Right ventricle myocardium inferior (tissue), 1 donor: Measurements from ENCODE around the gene UNC13A. TPM values are rescaled to one million over a fixed set of nuclear protein-coding genes. Genes with fewer than 3 reads are reported as not detected.

Experiments
- ATAC-seq: fragments of 200-7000 bp; cut with Tn5 transposase; one replicate; pipeline ENCODE4 v1.9.1; 2020; ENCODE audit warnings: mild to moderate bottlenecking, moderate library complexity
- DNase-seq: peaks from one replicate; pipeline ENCODE4 v3.0.0; 2021; ENCODE audit errors: missing footprints
- intact Hi-C: fragments of 100-400 bp; cut with DNase I; formaldehyde crosslinking; loops from one replicate; pipeline ENCODE4 v1.11.0; 2022
- total RNA-seq: library from RNA; stranded (reverse); fragmentation: NEBNext Ultra II Directional; extraction: Animal tissue kit (Norgen Biotek cat#: 25700); gene quantifications from one replicate; pipeline ENCODE4 v1.2.1, GENCODE V29; 2021
- donor health status: DM: no; HTN: yes; CAD: no; lungs with severe emphysema.

The UNC13A gene
- total RNA-seq, 1 donor from 2014 or later: 0.03 TPM

DNA sequence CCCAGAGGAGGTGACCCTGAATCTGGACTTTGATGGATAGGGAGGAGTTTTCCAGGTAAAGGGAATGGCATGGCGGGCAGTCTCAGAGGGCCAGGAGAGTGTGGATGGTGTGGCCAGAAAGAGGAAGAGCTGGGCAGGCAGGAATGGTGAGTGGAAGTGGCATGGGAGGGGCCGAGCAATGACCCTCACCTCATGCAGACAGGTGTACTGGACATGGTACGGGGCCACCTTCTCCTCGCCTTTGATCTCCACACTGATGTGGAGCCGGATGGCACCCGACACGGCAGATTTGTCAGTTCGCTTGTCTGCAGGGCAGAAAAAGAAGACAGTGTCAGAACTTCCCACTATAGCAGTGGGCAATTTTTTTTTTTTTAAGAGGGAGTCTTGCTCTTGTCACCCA is 45.5 kb downstream of the UNC13A start:
- intact Hi-C loops: no loop called here
- DNase-seq (no peak), ATAC-seq (no peak)

DNA sequence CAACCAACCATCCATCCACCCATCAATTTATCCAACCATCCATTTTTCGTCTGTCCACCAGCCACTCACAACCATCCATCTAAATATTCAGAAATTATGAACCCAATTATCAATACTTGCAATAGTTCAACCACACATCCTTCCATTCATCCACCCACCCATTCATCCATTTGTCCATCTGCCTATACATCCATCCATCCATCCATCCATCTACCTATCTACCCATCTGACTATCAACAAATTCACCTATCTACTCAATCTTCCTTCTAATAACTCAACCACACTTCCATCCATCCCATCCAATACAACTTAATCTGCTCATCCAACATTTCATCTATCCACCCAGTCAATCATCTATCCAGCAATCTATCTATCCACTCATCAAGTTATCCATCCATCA is 46.3 kb downstream of the UNC13A start:
- ATAC-seq: no peak
- intact Hi-C loops: no loop called here
- DNase-seq: no peak

DNA sequence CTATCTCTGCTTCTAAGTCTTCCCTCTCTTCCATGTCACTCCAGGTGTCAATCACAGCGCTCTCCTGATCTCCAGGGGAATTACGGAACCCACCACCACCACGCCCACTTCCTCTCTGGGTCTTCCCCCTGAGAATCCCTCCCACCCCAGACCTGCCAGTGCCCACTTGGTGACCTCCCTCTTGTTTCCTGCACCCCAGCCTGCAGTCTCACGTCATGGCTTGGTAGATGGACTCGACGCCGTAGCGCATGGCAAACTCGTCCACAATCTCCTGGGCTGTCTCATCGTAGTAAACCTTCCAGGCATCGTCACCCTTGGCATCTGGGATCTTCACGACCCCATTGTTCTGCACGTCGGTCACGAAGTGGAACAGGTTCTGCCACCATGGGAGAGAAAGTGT is 47.0 kb downstream of the UNC13A start:
- ATAC-seq (no peak), DNase-seq (no peak)

DNA sequence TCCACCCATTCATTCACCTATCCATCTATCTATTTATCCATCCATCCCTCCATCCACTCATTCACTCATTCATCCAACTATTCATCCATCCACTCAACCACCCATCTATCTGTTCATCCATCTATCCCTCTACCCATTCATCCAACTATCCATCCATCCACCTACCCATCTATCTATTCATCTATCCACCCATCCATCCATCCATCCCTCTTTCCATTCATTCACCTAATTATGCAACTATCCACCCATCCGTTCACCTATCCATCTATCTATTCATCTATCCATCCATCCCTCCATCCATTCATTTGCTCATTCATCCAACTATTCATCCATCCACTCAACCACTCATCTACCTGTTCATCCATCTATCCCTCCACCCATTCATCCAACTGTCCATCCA is 54.5 kb downstream of the UNC13A start:
- ATAC-seq: no peak
- intact Hi-C loops: no loop called here
- no peak for DNase-seq

More for the DNA sequence above, 47.0 kb downstream of the UNC13A start:
- intact Hi-C loops: no loop called here

DNA sequence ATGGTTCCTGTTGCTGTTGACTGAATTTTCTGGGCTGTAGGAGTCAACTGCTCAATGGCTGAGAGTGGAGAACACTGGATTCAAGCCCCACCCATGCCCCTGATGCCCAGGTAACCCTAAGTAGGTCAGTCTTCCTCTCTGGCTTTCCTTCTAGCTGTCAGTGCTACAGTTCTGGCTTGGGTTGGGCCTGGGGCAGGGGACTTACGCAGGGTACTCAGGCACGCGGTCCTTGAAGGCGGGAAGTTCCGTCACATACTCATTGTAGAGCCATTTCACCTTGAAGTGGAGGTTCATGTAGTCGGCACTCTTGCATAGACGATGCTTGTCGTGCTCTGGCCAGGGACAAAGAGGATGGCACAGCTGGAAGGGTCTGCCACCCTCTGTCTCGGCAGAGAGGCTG is 55.6 kb downstream of the UNC13A start:
- no peak for DNase-seq
- intact Hi-C loops: no loop called here
- ATAC-seq: no peak

DNA sequence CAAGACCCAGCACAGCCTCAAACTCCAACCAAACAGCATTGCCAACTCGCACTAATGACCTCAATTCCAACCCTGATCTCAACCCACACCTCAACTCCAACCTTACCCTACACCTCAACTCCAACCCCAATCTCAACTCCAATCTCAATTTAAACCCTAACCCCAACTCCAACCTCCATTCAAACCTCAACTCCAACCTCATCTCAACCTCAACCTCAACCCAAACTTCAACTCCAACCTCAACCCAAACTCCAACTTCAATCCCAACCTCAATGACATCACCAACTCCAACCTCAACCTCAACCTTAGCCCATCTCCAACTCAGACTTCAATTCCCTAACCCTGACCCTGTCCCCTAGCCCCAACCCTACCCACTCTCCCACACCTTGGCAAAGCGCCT is 58.4 kb downstream of the UNC13A start:
- ATAC-seq (no peak), DNase-seq (no peak)
- intact Hi-C loops: no loop called here

DNA sequence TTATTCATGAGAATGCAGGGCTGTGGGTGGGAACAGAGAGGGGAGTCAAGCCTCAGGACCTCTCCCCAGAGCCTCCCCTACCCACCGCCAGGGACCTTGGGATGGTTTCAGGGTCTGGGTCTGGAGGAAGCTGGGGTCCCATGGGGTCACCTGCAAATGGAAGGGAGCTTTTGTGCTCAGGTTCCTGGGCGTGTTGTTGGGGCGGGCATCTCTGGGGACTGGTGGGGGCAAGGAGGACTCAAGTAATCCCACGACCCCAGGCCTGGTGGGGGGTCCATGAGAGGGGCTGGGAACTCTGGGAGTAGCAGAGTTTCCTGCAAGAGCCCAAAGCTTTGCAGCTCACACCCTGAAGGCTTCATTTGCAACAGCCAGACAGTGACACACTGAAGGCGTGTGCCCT is 60.2 kb downstream of the UNC13A start:
- no peak for DNase-seq
- no peak for ATAC-seq
- intact Hi-C loops: no loop called here

DNA sequence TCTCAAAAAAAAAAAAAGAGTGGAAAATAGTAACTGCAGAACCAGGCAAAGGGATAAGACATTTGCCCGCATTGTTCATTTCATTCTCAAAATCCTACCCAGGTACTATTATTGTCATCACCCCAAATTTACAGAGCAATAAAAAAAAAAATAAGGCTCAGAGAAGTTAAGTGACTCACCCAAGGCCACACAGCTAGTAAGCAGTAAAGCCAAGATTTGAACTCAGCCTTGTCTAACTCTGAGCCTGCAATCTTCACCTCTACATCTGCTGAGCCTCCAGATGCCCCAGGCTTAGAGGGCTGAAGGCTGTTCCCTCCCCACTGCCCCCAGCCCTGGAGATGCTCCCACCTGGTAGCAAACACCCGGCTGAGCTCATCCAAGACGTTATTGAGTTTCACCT is 61.0 kb downstream of the UNC13A start:
- no peak for ATAC-seq
- intact Hi-C loops: no loop called here
- DNase-seq: no peak

DNA sequence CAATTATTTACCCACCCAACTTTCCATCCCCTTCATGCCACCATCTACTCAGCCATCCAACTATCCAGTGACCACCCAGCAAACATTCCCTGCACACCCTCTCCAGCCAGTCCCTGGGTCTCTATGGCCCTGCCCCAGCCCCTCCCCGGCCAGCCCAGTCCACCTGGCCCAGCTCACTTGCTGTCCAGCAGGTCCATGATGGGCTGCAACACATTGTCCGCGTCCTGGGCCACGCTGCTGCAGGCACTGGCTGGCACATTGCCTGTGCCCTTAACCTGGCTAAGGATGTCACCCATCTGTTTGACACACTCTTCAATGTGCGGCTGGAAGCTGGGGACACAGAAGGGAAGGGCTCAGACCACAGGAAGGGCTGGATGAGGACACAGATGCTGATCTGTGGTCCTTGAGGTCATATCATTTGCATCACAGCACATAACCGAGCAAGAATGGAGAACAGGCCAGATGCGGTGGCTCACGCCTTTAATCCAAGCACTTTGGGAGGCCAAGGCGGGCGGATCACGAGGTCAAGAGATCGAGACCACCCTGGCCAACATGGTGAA is 61.6 kb downstream of the UNC13A start:
- ATAC-seq: no peak
- intact Hi-C loops: no loop called here
- DNase-seq: no peak

DNA sequence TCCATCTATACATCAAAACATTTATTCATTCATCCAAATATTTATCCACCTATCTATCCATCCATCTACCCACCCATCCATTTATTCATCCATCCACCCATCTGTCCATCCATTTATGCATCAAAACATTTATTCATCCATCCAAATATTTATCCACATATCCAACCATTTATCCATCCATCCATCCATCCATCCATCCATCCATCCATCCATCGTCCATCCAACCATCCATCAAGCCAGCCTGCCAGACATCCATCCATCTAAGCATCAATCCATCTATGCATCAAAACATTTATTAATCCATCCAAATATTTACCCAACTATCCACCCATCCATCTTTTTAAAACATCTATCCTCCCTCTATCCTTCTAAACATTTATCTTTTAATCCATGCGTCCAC is 62.2 kb downstream of the UNC13A start:
- intact Hi-C loops: no loop called here
- ATAC-seq (no peak), DNase-seq (no peak)

DNA sequence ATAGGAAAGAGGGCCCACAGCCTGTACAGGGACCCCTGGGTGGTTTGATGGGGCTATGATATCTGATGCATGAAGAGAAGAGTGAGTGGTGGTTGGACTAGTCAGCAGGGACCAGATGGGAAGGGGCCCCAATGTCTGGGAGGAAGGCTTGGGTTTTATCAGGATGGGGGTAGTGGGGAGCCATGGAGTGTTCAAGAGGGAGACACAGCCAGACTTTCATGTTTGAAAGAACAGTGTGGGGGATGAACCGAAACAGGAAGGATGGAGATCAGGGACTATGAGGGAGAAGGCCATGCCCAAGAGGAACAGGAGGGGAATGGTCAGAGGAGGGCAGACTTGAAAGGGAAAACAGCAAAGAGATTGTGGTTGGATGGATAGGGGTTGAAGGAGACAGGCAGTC is 63.1 kb downstream of the UNC13A start:
- ATAC-seq: no peak
- intact Hi-C loops: no loop called here

DNA sequence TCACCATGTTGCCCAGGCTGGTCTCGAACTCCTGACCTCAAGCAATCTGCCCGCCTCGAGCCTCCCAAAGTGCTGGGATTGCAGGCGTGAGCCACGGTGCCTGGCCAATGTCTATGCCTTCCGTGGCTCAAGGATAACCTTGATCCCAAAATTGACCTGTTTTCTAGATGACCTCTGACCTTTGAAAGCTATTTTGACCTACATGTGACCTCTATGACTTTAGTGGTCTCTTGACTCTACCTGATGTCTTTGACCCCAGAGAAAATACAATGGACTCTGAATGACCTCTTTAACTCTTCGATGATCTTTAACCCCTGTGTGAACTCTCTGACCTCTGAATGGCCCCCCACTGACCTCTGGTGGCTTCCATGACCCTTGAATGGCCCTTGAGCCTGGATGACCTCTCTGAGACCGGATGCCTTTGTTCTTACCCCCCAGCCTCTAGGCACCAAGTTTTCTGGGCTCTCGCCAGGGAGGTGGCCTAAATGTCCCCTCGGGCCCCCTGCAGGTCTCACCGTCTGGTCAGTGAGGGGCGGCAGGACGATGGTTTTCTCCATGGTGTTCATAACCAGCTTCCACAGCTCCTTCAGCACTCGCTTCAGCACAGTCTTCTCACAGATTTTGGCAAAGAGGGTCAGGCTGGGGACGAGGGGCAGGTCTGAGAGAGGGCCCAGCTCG is 63.7 kb downstream of the UNC13A start:
- ATAC-seq (no peak), DNase-seq (no peak)
- intact Hi-C loops: no loop called here

More for the DNA sequence above, 63.1 kb downstream of the UNC13A start:
- no peak for DNase-seq

DNA sequence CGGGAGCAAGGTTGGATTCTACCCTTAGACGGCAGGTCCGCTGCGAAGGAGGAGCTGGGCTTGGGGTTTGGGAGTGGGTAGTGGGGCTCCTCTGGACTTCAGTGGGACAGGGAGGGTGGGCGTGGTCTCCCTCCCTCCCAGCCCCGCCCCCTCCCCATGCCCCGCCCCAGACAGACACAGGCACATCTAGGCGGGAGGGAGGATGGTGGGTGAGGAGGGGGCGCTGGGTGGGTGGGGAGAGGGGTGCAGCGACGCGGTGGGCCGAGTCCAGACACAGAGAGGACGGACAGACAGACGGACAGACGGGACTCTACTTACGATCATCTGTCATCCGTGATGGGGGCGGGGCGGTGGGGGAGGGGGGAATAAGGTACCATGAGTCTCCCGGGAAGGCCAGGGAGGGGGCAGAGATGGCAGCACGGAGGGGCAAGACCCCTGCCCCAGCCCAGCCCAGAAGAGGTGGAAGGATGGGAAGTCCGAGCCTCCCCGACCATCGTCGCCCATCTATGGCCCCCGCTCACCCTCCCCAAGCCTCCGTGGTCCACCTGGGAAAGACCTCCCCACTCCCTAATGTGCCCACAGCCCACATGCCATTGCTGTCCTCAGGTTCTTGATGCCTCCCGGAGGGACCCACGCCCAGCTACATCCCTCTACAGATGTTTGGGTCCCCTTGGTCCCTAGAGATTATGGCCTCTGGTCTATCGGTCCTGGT is 64.8 kb downstream of the UNC13A start:
- intact Hi-C loops: no loop called here
- DNase-seq (no peak), ATAC-seq (no peak)

DNA sequence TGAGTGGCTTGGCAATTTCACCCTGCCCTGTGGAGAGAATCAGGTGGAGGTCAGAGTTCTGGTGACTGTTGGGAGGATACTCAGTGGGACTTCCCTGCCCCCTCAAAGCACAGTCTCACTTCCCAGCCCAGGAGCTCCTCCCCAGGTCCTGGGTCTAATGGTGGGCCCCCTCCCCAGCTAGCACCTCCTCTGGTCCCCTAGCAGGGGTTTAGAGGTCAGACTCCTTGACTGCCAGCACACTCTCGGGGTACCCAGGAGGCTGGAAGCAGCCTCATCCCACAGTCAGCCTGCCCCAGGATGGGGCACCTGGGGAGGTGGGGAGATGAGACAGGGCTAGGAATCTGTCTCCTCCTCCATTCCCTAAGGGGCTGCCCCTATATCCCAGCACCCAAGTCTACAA is 67.5 kb downstream of the UNC13A start:
- intact Hi-C loops: no loop called here
- ATAC-seq (no peak), DNase-seq (no peak)

DNA sequence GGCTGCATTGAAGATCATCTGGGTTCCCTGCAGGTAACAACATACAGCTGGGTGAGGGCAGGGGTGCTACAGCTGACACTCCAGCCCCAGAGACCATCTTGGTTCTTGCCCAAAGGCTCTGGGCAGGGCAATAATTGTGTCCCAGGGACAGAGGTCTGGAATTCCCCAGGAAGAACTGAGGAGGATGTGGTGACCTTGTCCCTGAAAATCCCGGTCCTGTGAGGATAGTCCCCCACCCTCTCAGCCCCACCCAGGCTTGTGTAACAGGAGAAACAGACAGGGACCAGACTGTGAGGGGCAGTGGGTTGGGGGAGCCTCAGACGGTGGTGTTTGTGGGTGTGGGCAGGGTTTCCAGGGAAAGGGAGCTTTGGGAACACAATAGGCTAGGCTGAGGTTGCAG is 69.2 kb downstream of the UNC13A start:
- ATAC-seq (no peak), DNase-seq (no peak)
- intact Hi-C loops: no loop called here

DNA sequence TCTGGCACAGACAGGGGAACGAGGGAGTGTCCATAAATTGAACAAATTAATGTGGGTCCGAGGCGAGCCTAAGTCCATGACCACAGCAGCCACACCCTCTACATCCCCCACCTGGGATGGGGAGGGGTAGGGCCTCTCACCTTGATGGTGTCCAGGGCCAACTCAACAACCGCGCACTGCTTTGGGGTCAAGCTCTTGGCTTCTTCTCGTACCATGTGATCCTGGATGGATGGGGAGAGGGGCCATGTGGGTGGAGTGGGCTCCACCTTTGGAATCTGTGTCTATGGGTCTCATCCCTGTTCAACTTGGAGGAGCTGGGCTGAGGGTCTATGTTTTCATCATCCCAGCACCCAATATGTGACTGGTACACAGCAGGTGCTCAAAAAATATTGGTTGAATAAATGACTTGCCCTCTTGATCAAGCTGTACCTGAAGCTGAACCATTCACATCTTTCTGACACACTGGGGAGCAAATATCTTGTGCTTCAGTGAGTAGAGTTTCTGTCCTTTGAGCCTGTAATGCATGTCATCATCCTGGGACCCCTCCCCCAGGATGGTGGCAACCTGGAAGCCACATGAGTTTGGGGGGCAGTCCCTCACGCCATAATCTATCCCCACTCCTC is 69.8 kb downstream of the UNC13A start:
- no peak for ATAC-seq
- intact Hi-C loops: no loop called here
- no peak for DNase-seq

DNA sequence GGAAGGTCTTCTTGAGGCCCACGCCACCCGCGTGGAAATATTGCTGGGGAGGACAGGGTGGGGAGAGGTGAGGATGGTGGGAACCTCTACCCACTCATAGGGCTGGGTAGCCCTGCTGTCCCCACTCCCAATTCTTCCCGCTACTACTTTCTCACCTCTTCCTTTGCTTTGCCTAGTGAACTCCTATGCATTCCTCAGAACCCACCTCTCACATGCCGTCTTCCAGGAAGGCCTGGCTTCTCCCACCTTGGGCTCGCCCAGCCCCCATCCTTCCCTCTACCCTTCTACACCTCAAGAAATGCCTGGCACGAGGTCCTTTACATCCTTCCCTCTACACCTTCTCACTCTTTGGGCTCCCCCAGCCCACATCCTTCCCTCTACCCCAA is 70.4 kb downstream of the UNC13A start:
- DNase-seq (no peak), ATAC-seq (no peak)
- intact Hi-C loops: no loop called here

DNA sequence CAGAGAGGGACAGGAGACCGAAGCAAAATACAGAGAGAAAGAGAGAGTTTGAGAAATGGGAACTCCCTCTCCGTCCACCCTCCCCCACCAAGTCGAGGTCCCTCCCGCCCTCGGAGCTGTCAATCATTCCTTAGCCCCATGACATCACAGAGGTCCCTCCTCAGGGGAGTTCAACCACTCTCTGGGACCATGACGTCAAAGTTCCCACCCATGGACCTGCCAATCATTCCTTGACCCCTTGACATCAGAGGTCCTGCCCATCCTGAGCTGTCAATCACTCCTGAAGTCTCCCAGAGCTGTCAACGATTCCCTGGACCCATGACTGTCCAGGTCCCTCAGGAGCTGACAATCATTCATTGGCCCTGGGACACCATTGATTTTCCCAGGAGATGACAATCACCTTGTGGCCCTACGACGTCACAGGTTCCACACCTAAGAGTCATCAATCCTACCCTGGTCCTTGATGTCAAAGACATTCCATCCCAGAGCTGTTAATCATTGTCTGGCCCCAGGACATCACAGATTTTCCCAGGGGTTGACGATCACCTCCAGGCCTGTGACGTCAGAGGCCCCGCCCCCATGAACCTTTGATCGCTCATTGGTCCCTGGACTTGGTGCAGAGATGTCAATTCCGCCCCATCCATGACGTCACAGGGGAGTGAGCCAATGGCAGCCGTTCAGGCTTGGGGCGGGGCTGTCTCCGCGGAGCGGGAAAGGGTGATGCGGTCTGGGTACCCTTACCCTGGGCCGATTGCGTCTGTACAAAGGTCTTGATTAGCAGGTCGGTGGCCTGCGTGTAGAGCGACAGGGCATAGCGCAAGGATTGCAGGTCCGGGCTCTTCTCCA is 71.0 kb downstream of the UNC13A start:
- ATAC-seq (no peak), DNase-seq (no peak)
- intact Hi-C loops: no loop called here

DNA sequence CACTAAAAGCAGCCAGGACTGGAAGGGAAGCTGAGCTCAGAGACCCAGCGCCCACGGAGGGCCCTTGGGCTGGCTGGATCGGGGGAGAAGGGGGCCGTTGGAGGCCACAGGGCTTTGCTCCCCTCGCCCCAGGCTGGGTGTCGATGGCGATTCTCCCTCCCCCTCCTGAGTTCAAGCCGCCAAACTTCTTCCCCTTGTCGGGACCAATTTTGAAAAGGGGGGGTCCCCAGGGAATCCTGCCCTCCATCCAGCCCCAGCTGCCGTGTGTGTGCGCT is 71.5 kb downstream of the UNC13A start:
- intact Hi-C loops: no loop called here
- ATAC-seq (no peak), DNase-seq (no peak)
